Measurements from ENCODE around the gene PRKAG2.

DNA sequence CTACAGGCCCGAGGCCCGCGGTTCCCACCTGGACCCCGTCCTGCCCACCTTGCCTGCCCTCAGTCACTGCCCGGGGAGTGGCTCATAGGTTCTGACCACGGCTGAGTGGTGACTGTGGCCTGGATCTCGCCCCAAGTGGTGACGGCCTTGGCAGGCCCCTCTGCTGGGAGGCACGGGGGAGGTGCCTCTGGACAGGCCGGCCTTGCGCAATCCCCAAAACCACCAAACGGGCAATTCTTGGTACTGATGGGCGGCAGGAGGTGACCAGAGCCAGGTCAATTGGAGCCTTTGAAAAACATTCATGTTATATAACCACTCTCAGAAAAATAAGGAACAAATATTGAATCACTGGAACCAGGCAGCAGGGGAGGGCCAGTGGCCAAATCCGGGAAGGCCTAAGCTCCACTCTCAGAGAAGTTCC is 83.4 kb downstream of the PRKAG2 start:
- TF ChIP-seq, protein P1, sequence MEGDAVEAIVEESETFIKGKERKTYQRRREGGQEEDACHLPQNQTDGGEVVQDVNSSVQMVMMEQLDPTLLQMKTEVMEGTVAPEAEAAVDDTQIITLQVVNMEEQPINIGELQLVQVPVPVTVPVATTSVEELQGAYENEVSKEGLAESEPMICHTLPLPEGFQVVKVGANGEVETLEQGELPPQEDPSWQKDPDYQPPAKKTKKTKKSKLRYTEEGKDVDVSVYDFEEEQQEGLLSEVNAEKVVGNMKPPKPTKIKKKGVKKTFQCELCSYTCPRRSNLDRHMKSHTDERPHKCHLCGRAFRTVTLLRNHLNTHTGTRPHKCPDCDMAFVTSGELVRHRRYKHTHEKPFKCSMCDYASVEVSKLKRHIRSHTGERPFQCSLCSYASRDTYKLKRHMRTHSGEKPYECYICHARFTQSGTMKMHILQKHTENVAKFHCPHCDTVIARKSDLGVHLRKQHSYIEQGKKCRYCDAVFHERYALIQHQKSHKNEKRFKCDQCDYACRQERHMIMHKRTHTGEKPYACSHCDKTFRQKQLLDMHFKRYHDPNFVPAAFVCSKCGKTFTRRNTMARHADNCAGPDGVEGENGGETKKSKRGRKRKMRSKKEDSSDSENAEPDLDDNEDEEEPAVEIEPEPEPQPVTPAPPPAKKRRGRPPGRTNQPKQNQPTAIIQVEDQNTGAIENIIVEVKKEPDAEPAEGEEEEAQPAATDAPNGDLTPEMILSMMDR (IDR thresholded peaks at IDR 0.05; ENCODE audit: control extremely low read depth in 1 of 3, insufficient read depth in 1 of 3, low read depth in 1 of 3, low read length in 3 of 3), result no peak
- TF ChIP-seq RNF2 (IDR thresholded peaks at IDR 0.05; ENCODE audit: borderline replicate concordance, low read depth, low read length, missing control alignments, poor library complexity, severe bottlenecking), result no peak

Measured in H1 (cell line).